ENCODE measurements around the gene BOLA1. TPM values are rescaled to one million over a fixed set of nuclear protein-coding genes. Genes with fewer than 3 reads are reported as not detected.

Gene BOLA1
- total and polyA plus RNA-seq, 2 donors from 2014 or later: 14.3 to 44.0 TPM

GRCh38 chr1:149888247-149888998 is 10.9 kb upstream of the BOLA1 start:
- peak overlapping the region; percentile 38 to 99 (median 97) for H3K9ac ChIP-seq (ENCODE audit: low read length in 3 of 3)
- H3K4me1 ChIP-seq (ENCODE audit: control insufficient read depth in 2 of 3, insufficient read depth in 2 of 3, low read depth in 1 of 3, low read length in 3 of 3): peaks cover 0 to 11% (median 8%) of the 10 kb centered on the region in 3 donors
- FAIRE-seq: no peak
- H3K9me3 ChIP-seq (ENCODE audit: control insufficient read depth in 2 of 3, insufficient read depth in 1 of 3, low read length in 3 of 3): no peaks in the 10 kb centered on the region
- peak; percentile 91 to 97 (median 95) for DNase-seq
- no peaks in the 10 kb centered on the region for H3K36me3 ChIP-seq (ENCODE audit: control insufficient read depth in 2 of 3, insufficient read depth in 3 of 3, low read length in 3 of 3)
- peak overlapping the region; percentile 81 to 96 (median 94) for H3K4me3 ChIP-seq (ENCODE audit: low read length in 3 of 3)
- TF ChIP-seq CTCF (IDR thresholded peaks at IDR 0.05; ENCODE audit: borderline replicate concordance, extremely low read depth, insufficient read depth): peak; percentile 77
- intact Hi-C loops (cut with DNase I): no loop called here
- H3K27ac ChIP-seq (ENCODE audit: low read depth in 2 of 2, low read length in 2 of 2): peak overlapping the region; percentile 98 to 99
- no peaks in the 10 kb centered on the region for H3K27me3 ChIP-seq (ENCODE audit: control insufficient read depth, insufficient read depth, low read length)

GRCh38 chr1:149888999-149889289 is 10.4 kb upstream of the BOLA1 start:
- H3K9ac ChIP-seq (ENCODE audit: low read length in 3 of 3): peak overlapping the region; percentile 38 to 99 (median 97)

GRCh38 chr1:149896575-149896974 is 2.8 kb upstream of the BOLA1 start:
- Histone ChIP-seq H3K36me3 (ENCODE audit: control insufficient read depth in 2 of 3, insufficient read depth in 3 of 3, low read length in 3 of 3) (no peaks in the 10 kb centered on the region), H3K9me3 (ENCODE audit: control insufficient read depth in 2 of 3, insufficient read depth in 1 of 3, low read length in 3 of 3) (no peaks in the 10 kb centered on the region), H3K4me3 (ENCODE audit: low read length in 3 of 3) (no peak overlapping the region), H3K27ac (ENCODE audit: low read depth in 2 of 2, low read length in 2 of 2) (no peak overlapping the region), H3K9ac (ENCODE audit: low read length in 3 of 3) (no peak overlapping the region), H3K27me3 (ENCODE audit: control insufficient read depth, insufficient read depth, low read length) (no peaks in the 10 kb centered on the region), H3K4me1 (ENCODE audit: control insufficient read depth in 2 of 3, insufficient read depth in 2 of 3, low read depth in 1 of 3, low read length in 3 of 3) (peaks cover 0 to 6% (median 6%) of the 10 kb centered on the region in 3 donors)
- FAIRE-seq: no peak
- no peak for DNase-seq
- no peak for TF ChIP-seq CTCF (IDR thresholded peaks at IDR 0.05; ENCODE audit: borderline replicate concordance, extremely low read depth, insufficient read depth)
- intact Hi-C loops (cut with DNase I): no loop called here

More at GRCh38 chr1:149888999-149889289, 10.4 kb upstream of the BOLA1 start:
- Histone ChIP-seq H3K27me3 (ENCODE audit: control insufficient read depth, insufficient read depth, low read length) (no peaks in the 10 kb centered on the region), H3K4me1 (ENCODE audit: control insufficient read depth in 2 of 3, insufficient read depth in 2 of 3, low read depth in 1 of 3, low read length in 3 of 3) (peaks cover 0 to 11% (median 8%) of the 10 kb centered on the region in 3 donors), H3K36me3 (ENCODE audit: control insufficient read depth in 2 of 3, insufficient read depth in 3 of 3, low read length in 3 of 3) (no peaks in the 10 kb centered on the region), H3K4me3 (ENCODE audit: low read length in 3 of 3) (peak overlapping the region; percentile 81 to 96 (median 94)), H3K27ac (ENCODE audit: low read depth in 2 of 2, low read length in 2 of 2) (peak overlapping the region; percentile 98 to 99), H3K9me3 (ENCODE audit: control insufficient read depth in 2 of 3, insufficient read depth in 1 of 3, low read length in 3 of 3) (no peaks in the 10 kb centered on the region)
- no peak for TF ChIP-seq CTCF (IDR thresholded peaks at IDR 0.05; ENCODE audit: borderline replicate concordance, extremely low read depth, insufficient read depth)
- DNase-seq (peak in 3 of 5 donors; percentile 36 to 83 (median 62)), FAIRE-seq (no peak)
- intact Hi-C loops (cut with DNase I): no loop called here

Data from kidney (tissue), 14 donors.